HG03354 (cell line): ENCODE measurements around the gene WEE1.
"Not testable (repeated sequence)": the region's sequence is repeated elsewhere in the genome, so short reads cannot be mapped to it uniquely, and the experiment has no call there.

Source experiments
- ATAC-seq: cut with Tn5 transposase; IDR thresholded peaks from one replicate; pipeline ENCODE4 v1.9.1; 2021; ENCODE audit warnings: mild to moderate bottlenecking; ENCODE audit not compliant: unreplicated experiment, poor library complexity, severe bottlenecking

The WEE1 gene

DNA sequence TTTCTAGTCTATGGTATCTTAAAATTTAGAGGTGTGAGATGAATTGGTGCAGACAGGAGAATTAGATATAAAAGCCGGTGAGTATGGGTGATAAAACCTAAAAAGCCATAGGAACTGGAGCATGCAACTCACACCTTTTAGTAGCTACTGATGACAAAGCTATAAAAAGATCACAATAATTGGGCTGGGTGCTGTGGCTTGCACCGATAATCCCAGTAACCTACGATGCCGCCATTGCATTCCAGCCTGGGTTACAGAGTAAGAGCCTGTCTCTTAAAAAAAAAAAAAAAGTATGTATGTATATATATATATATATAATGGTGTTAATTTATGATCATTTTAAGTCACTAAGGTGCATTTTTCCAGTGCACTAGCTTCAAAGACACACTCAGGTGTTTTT lies 17.2 kb downstream of the WEE1 start:
- no peak for ATAC-seq

DNA sequence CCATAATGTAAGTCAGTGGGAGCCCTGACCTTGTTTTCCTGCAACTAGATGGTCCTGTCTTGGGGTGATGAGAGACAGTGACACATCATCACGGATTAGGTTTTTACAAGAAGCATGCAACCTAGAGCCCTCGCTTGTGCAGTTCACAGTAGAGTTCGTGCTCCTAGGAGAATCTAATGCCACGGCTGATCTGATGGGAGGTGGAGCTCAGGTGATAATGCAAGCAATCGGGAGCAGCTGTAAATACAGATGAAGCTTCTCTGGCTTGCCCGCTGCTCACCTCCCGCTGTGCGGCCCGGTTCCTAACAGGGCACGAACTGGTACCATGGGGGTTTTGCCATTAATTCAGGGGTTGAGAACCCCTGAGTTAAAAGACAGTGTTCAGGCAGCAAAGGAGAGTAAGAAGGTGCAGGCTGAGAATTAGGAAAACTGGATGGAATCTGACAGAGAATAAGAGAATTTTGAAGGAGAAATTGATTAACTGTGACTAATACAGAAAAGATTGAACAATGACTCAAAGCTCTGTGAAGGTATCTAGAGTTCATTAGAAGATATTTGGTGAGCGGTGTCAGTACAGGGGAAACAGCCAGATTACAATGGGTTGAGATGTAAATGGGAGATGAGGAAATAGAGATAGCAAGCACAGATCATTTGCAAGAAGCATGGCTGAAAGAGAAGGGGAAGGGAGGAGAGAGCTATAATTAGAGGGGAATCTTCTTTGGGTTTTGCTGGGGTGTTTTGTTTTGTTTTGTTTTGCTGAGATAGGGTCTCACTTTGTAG lies 21.0 kb downstream of the WEE1 start:
- ATAC-seq: no peak

DNA sequence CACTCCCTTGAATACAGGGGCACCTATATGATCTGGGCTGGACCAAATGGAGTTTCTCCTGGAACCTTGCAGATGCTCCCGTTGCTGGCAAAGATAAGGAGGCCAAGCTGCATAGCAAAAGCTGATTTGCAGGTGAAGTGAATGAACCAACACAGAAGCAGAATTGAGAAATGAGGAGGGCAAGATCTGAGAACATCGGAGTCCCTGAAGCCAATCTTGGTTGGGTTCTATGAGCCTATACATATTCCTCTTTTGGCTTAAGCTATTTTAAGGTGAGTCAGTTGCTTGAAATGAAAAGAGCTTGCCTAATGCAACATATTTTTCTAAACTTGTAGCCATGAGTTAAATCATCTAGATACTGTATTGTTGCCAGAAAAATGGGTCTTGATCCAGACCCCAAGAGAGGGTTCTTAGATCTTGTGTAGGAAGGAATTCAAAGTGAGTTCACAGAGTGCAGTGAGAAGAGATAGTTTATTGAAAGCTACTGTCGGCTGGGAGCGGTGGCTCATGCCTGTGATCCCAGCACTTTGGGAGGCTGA lies 23.5 kb downstream of the WEE1 start:
- no peak for ATAC-seq

DNA sequence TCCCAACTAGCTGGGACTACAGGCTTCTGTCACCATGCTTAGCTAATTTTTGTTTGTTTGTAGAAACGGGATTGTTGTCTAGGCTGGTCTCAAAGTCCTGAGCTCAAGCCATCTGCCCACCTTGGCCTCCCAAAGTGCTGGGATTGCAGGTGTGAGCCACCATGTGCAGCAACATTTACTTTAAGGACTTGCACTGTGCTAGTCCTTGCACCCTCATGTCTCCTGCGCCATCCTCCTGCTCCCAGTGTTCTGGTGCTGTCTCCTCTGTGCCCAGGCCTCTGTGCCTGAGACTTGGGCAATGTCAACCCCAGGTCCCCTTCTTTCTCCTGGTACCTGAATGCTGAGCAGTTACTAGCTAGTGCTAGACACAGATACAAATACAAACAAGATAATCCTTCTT lies 26.7 kb downstream of the WEE1 start:
- no peak for ATAC-seq

DNA sequence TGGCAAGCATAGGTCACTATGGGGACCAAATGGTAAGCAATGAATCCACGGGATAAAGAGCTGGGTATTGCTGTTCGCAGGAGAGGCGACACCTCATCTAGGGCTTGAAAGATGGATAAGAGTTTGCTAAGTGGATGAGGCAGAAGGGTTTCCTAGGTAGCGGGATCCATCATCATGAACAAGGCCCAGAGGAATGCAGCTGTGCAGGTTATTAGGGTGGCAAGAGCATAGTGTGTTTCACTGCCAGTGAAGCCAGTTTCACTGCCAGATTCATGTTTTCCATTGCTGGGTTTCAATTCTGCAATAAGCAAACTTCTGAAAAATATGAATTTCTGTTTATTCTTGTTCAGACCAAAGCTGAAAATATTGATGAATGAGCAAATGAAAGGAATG lies 27.2 kb downstream of the WEE1 start:
- ATAC-seq: peak; percentile 67

DNA sequence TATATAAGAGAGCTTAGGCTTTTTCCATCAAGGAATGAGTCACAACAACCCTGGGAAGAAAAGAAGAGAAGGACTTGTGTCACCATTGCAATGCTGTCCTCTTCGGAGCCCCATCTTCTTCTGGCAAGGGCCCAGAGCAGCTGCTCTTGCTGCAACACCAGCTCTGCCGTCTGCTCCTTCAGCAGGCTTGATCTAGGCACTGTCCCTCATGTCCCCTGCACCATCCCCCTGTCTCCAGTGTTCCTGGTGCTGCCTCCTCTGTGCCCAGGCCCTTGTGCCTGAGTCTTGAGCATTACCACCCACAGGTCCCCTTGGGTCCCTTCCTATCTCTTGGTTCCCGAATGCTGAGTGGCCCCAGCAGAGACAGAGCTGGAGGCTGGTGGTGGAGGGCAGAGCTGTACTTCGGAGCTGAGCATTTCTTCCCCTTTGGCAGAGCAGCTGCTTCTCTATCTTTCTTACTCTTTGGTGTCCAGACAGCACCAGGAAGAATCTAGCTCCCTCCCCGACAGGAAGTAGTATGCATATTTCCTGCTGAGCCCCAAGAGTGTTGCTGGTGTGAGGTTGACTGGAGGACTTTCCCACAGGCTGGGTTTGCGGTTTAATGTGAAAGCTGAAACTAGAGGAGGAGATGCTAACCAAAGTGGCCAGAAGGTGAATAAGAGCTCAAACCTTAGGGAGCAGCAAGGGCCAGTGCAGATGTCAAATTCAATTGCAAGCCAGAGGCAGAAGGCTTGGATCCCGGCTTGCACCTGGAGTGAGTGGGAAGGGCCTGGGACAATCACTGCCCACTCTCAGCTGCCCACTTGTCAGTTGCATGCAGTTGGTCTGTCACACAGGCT lies 27.8 kb downstream of the WEE1 start:
- peak; percentile 79 for ATAC-seq

DNA sequence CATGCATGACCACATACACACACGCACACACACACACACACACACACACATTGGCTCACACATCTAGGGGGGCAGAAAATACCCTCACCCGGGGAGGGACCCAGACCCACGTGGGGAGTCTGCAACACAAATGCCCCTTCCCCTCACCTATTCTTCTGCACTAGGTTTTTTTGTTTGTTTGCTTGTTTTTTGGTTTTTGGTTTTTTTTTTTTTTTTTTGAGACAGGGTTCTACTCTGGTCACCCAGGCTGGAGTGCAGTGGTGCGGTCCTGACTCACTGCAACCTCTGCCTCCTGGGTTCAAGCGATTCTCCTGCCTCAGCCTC lies 28.4 kb downstream of the WEE1 start:
- ATAC-seq: no peak

DNA sequence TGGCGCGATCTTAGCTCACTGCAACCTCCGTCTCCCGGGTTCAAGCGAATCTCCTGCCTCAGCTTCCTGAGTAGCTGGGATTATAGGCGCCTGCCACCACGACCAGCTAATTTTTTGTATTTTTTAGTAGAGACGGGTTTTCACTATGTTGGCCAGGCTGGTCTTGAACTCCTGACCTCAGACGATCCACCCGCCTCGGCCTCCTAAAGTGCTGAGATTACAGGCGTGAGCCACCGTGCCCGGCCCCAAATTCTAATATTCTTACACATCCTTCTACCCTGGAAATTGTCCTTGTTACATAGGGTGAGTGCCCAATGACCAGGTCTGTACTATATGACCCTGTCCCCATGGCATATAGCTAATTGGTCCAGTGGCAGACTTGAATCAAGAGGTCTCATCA lies 29.7 kb downstream of the WEE1 start:
- not testable (repeated sequence) for ATAC-seq

DNA sequence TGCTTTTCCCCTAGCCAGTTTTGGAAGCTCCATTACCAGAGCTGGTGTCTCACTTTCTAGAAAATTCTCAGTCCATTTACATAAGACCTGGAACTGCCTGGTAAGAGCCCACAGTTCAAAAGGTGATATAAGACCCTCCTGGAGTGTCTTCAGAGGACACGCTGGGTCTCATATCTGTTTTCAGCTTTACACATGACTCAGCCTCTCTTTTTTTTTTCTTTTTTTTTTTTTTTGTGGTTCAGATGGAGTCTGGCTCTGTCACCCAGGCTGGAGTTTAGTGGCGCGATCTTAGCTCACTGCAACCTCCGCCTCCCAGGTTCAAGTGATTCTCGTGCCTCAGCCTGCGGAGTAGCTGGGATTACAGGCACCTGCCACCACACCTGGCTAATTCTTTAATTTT lies 30.7 kb downstream of the WEE1 start:
- no peak for ATAC-seq

DNA sequence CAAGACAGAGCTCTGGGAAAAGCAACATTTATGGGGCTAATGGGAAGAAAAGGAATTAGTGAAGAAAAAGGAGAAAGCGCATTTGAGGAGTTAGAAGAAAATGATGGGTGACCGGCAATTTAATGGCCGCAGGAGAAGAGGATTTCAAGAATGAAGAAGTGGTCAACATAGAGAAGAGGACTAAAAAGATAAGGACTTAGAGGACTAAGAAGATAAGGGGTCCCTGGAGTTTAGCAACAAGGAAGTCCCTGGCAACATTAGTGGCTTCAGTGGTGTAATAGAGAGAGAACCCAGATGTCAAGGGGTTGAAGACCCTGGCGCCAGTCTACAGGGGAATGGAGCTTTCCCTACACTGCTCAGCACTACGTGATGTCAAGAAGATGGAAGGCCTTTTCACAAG lies 32.3 kb downstream of the WEE1 start:
- ATAC-seq: no peak

DNA sequence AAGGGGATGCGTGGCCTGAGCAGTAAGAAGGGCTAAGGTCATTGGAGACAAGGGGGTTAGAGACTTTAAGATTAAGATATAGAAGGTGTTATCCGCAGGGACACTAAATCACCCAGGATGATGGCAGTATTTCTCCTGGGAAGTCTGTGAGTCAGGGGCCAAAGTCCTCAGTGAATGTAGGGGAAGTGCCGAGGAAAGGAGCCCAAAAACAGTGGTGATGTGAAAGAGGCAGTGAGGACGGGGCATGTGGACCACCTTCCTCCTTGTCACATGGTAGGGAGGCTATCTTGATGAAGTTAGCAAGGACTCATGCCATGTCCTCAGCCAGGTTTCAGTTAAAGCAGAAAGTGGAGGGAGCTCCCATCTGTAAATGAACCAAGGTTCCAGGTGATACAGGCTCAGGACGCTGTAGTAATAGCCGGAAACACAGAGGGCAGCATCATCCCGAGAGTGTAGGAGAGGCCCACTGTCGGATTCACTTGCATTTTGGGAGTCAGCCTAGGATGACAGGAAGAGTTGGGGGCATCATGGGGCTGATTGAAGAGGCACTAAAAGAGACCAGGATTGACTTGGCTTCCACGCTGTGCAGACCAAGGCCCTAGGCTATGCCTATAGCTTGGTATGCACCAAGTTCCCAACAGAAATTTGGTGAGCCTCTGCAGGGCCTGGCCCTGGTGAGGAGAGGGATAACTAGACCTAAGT lies 33.5 kb downstream of the WEE1 start:
- no peak for ATAC-seq

DNA sequence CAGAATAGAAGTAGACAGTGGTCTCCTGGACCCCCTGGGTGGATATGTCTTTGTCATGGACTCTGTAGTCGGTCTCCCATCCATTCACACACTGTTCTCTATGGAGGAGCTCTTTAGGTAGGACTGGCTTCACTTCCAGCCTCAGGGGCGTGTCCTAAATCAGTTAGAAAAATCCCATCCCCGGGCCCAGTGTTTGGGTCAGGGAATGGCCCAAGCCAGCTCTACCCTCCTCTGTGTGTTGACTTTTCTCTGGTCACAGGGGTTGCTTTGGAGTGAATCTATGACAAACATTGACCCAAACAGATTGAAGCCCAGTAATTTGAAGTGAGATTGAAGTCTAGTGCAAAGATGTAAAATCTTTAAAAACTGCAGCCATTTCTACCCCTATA lies 34.0 kb downstream of the WEE1 start:
- ATAC-seq: no peak

DNA sequence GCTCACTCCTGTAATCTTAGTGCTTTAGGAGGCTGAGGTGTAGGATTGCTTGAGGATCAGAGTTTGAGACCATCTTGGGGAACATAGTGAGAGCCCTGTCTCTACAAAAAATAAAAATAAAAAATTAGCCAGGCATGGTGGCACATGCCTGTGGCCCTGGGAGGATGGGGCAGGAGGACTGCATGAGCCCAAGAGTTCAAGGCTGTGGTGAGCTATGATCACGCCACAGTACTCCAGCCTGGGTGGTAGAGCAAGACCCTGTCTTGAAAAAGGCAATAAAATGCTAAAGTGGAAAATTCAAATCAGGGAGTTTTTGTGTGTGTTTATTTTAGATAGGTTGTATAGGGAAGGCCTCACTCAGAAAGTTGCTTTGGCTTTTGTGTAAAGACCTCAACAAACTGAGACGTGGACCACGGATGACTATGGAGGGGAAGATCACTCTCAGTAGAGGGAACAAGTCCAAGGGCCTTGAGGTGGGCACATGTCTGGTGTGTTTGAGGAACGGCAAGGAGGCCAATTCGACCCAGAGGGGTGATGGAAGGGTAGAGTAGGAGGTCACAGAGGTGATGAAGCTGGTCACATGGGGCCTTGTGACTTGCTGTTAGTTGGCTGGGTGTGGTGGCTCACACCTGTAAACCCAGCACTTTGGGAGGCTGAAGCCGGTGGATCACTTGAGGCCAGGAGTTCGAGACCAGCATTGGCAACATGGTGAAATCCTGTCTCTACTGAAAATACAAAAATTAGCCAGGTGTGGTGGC lies 35.7 kb downstream of the WEE1 start:
- no peak for ATAC-seq

DNA sequence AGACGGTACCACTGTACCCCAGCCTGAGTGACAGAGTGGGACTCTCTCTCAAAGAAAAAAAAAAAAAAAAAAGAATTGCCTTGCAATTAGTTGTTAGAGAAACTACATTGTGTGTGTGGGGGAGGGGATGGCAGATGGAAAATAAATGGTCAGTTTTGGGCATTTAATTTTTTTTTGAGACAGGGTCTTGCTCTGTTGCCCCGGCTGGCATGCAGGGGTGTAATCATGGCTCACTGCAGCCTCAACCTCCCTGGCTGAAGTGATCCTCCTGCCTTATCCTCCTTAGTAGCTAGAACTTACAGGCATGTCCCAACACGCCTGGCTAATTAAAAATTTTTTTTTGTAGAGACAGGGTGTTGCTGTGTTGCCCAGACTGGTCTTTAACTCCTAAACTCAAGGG lies 36.4 kb downstream of the WEE1 start:
- no peak for ATAC-seq

DNA sequence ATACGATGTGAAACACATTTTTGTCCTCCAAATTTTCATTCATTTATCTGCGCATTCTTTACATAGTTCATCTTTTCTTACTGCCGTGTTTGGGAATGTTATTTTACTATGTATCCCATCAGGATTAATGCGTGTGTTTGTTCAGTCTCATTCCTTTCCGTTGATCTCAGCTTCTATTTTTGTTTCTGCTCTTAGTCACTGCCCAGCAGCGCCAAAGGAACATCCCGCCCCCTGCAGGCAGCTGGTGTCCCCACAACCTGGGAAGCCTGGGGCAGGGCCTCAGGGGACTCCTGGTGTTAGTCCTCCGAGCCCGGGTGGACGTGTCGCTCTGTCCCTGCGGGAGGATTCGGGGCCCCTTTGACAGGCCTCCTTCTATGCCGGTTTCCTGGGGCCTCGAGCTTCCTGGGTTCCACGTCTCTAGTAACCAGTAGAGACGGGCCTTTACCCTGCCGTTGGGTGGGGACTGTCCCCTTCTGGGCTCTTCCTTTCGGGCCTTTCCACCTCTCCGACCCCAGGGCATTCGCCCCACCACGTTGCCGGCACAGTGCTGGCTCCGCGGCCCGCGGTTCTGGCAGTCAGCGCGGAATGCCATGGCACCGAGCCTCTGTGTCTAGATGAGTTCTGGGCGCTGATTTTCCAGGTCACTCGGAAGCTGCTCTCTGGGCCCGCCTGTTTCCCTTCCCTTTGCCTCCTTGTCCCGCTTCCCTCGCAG lies 39.8 kb downstream of the WEE1 start:
- ATAC-seq: peak; percentile 48

DNA sequence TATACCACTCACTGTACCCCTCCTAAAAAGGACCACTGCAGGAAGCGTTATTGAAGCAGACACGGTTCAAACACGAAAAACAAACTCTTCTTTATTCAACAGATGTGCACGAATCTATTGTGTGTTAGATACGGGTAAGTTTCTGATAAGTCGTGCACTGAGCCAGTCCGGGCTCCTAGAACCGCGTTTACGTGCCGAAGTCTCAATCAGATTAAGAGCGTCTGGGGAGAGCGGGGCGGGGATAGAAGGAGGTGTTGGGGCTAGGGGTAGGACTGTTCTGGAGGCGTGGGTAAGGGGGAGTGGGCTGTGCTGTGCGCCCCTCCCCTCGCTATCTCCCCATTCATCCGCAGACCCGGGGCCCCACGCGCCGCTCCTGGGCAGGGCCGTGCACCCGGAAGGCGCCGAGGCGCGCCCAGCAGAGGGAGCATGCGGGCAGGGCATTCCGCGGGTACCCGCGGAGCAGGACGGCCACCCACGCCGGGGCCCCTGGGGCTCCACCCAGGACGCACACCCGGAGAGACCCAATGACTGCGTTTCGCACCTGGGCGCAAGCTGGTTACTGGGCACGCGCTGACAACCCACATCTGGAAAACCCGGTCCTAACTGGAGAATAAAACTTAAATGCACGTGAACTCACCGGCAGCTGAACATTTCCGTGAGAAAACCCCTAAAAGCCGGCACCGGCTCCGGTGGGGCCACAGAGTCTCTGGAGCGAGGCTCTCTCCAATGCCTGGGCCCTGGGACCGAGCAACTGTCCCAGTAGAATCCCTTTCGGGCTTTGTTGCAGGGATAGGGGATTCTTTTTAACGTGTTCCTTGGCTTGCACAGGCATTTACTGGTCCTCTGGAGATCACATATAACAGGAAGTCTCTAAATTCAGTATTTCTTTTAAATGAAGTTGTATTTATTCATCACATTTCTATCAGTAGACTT lies 40.6 kb downstream of the WEE1 start:
- ATAC-seq: peak; percentile 75

DNA sequence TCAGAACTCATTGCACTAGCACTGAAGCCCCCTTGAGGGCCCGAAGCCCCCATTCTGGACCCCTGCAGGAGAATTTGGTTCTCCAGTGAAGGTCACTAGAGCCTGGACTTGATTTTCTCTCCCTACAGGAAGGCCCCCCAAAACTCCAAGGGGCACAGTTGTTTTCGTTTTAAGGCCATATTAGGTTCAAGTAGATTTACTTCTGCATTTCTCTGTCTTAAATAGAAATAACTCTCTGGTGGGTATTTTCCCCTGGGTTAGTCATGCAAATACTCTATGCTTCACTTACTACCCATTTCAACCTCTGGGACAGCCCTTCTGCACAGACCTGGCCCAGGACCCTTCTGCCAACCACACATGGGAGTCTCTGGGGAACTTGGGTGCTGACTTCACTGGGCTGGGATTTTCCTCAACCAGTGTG lies 41.6 kb downstream of the WEE1 start:
- peak; percentile 58 for ATAC-seq

DNA sequence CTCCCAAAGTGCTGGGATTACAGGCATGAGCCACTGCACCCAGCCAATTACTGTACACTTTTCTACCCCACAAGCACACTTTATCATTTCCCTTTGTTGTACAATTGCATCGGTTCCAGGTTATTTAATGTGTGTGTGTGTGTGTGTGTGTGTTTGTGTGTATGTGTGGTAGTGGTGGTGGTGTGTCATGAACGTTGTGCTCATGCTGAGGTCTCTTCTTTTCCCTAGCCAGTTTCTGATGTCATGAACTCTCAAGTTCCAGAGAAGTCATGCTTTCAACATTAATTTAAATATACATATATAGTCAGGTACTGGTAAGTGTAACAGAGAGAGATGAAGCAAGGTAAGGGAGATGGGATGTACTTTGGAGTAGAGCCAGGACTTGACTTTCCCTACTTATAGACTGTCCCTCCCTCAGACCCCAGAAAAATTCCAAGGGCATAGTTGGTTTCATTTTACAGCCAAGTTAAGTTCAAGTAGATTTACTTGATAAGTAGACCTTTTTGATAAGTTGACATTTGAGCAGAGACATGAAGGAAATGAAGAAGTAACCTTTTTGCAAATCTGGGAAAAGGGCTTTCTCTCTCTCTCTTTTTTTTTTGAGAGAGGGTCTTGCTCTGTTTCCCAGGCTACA lies 42.7 kb downstream of the WEE1 start:
- no peak for ATAC-seq
